T follicular helper cell (primary cell): ENCODE results near the gene BCL6.
A peak's percentile ranks its signal among the peaks of the same experiment; 100 is the strongest.

Source experiments
- DNase-seq: peaks from one replicate; pipeline ENCODE4 v3.0.0-alpha.2; 2020; ENCODE audit warnings: low read depth

Gene BCL6

DNA sequence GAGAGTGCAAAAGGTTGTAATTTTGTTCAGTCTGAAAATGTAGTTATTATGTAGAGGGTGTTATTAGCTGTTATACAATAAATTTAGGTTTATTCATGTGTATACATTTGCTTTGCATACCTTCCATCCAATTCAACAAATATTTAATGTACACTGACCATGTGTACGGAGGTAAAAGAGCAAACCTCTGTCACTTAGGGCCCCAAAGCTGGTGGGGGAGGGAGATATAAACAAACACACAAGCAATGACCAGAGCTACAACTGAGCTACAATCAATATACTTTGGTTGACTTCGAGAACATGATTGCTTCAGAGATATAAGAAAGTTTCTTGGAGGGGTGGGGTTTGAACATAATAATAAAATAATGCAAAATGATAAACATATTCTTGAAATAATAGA is 17.5 kb upstream of the BCL6 start:
- no peak for DNase-seq

- no peak for DNase-seq
Measured at GRCh38 chr3:187759601-187760000, 14.3 kb upstream of the BCL6 start.

DNA sequence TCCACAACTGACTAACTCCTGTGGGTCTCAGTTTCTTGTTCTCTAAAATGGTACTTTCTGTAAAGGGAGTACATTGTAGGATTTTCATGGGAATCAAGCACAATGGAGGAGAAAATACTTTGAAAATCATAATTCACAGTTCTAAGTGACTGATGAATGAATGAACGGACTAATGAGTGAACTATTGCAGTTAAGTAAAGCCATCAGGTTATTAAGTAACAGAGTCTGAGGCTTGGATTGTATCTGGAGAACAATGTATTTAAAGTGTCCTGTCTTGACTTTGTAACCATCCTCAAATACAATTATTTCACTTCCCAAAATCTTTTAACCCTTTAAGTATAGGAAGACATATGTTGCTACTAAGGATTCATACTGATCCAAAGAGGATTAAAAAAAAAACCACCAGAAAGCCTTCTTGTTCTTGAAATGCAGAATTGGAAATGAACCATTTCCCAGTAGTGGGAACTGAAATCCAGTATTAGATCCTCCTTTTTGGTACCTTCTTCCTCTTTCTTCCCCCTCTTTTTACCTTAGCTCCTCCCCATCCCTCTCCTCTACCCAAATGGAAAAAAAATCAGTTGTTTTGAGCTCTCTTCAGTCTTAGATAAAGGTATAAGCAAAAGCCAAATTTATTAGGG is 13.2 kb upstream of the BCL6 start:
- DNase-seq, result no peak

DNA sequence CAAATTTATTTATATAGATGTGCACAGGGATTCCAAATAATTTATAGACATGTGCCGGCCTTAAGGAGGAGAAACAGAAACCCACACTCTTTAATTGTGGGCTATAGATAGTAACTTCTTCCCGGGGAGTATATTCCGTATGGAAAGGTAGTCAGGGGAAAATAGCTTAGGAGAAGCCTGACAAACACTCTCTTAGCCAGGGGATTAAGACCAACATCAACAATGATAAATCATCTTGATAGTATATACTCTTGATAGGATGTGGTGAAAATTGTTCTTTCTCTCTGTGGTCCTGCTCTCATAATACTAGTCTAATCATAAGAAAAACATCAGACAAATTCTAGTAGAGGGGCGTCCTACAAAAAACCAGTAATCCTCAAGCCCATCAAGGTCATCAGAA is 8.2 kb upstream of the BCL6 start:
- DNase-seq, result no peak

GRCh38 chr3:187750513-187751123 is 5.3 kb upstream of the BCL6 start:
- DNase-seq, result no peak

- no peak for DNase-seq
Measured at GRCh38 chr3:187750006-187750512, 4.8 kb upstream of the BCL6 start.

DNA sequence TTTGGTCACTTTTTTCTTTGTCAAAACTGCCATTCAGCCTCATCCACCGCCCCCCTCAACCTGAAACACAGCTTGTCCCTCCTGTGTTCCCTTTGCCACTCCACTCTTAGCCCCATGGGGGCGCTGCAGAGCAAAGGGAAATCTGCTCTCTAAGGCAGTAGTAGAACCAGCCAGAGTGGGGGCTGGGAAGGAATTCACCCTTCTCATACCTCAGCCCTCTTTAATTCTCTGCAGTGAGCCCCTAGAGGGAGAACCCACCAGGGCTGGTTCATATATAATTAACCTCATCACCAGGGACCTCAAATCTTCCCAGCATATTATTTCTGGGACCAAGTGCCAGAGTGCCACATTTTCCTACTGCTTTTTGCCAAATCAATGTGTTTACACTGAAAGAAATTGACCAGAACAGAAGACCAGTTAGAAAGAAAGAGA is 2.8 kb upstream of the BCL6 start:
- DNase-seq, result peak; percentile 78

DNA sequence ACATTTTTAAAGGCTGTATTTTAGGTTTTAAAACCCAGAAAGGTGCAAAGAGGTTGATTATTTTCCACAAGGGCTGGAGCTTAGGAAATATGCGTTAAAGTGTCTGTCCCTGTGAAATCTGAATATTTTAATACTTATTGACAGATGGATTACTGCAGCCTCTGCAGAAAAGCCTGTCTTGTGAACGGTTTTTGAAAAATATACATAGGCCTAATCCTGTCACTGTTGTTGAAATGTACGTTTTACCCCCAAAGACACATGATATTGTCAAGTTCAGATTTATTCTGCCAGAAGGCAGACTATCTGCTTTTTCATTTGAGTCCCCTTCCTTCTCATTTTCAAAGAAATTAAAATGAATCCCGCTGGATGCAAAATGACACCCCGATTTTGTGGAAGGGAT is 2.2 kb upstream of the BCL6 start:
- no peak for DNase-seq

GRCh38 chr3:187746442-187747281 is 1.4 kb upstream of the BCL6 start:
- no peak for DNase-seq

DNA sequence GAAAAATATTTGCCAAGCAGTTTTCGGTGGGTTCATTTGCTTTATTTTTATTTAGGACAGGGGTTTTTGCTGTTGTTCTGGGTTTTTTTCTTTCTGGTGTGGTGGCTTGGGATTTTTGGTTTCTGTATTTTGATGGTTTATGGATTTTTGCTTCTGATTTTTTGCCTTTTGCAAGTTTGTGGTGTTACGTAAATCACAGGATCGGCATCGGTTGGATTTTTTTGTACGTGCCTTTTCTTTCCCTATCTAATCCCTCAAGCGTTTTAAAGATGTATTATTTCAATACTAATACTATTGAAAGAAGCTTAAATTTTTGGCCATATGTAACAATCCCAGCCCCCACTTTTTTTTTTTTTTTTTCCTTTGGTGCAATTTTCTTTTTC is 782 bp upstream of the BCL6 start:
- no peak for DNase-seq

DNA sequence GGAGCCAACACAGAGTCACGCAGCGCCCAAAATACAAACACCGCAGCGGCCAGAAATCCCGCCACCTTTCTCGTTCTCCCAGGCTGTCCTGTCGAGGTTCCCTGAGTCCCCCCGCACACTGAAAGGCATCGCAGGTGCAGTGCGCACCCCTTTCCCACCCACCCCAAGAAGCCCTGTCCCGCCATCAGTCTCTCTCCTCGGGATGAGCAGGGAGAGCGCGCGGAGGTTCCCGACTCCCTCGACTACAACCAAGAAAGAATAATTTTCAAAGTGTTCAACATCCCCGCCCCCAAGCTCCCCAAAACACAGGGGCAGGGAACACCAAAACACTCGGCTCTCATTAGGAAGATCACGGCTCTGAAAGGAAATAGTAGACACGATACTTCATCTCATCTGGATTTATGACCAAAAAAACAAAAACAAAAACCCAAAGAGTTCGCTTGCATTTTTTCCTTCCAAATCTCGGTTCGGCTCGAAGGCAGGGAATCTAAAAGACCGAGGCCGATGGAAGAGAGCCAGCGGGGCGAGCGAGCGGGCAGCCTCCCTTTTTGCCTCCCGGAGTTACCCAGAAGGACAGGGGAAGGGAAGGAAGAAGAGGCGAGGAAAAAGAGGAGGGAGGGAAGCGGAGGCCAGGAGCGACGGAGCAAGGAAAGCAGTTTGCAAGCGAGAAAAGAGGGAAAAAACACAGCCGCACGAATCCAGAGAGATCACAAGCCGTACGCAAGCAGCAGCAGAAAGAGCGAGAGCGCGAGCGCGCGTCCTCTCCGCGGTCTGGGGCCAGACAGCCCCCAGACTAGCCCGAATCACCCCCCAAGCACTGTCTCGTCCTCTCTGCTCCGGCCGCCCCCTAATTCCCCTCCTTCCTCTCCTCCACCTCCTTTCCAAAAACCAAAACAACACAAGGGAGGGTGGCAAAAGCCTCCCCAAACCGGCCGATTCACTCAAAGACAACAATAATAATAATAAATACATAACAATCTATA is 808 bp downstream of the BCL6 start:
- peak; percentile 27 for DNase-seq

GRCh38 chr3:187743195-187744141 is 1.8 kb downstream of the BCL6 start:
- peak; percentile 22 for DNase-seq

- no peak for DNase-seq
Measured at GRCh38 chr3:187742351-187743171, 2.7 kb downstream of the BCL6 start.

DNA sequence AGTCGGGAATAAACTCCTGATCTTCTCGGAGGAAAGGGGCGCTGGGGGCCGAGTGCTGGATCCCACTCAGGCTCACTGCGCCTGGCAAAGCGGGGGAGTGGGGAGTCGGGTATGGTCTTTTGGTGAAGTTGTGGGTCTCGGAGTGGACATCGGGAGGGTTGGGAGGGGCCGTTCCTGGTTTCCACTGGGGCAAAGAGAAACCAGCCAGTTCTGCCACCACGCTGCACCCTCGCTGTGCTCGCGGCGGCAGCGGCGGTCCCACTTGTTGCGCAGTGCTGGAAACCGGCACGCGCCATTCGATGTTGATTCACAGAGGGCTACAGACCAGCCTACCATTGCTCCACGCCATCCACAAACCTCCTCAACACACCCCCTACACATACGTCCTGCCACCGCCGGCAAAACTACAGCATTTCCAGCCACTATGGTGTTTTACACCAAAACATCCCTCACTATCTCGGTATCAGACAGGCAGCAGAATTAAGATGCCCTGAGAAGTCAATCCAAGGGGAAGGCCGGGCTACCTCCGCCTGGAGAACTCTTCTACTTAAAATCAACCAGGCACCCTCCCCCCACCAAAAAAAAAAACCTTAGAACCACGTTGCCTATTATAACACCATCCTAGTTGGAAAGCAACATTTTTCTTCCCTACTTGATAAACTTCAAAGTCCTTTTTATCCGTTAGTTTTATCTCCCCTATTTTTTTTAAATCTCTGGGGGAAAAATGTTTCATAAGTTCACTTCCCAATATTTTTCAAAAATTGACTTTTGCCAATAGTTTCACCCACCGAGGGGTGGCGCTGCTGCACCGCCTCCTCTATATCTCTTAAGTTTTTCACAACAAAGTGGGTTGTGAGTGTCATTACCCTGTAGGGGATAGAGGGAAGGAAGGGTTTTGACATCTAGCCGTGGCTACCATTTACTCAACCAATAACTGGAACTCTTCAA is 3.6 kb downstream of the BCL6 start:
- peak; percentile 59 for DNase-seq

DNA sequence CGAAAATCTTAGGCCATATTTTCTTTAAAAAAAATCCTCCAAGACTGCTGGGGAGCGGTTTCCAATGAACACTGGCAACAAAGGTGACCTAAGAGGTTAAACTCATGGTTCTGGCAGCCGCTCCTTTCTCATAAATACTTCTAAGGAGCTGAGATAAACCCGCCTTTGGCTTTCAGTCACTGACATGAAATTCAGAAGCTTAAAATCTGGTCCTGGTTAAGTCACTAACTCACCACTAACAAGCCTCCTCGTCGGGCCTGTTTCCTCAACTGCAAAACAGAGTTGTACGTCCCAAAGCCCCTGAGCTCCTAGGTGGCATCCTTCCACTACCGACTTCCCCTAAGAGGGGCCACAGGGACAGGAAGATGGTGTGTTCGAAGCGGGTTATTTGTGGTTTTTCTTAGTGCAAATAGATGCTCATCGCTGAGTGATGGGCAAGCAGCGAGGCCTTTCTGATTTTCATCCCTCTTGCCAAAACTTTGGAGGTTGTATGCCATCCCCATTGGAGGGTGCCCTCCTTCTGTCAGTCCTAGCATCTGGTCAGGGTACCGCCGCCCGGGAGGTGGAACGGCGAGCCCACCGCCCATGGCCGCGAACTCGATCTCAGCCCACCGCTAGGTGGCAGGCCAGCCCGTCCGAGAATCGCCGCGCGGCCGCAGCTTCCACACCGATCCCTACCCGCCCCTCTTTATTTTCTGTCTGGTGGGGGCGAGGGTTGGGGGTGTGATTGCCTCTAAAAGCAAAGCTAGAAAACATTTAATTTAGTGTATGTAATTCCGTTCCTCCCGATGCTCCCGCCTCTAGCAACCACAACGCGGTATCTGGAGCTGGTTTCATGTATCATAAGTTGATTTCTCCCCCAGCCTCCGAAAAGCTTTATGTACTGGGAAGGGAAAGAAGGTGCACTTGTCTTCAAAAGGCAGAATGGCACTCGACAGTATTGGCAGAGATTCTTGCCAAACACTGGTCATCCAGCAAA is 4.6 kb downstream of the BCL6 start:
- DNase-seq, result peak; percentile 41

- DNase-seq, result peak; percentile 62
Measured at GRCh38 chr3:187739561-187740332, 5.5 kb downstream of the BCL6 start.
